Left ventricle myocardium inferior (tissue), 1 donor: Measurements from ENCODE around the gene GPD1L. TPM values are rescaled to one million over a fixed set of nuclear protein-coding genes. Genes with fewer than 3 reads are reported as not detected.

Experiments
- DNase-seq: peaks from one replicate; pipeline ENCODE4 v3.0.0-alpha.2; 2020
- H3K27ac ChIP-seq: fragments of 200-600 bp; replicated peaks from 2 replicates; pipeline ENCODE4 v1.8.0; 2021
- H3K27me3 ChIP-seq: fragments of 200-600 bp; 2 replicates; pipeline ENCODE4 v1.8.0; 2021; ENCODE audit warnings: low read depth
- H3K36me3 ChIP-seq: fragments of 200-600 bp; 2 replicates; pipeline ENCODE4 v1.8.0; 2021
- H3K4me1 ChIP-seq: fragments of 200-600 bp; 2 replicates; pipeline ENCODE4 v1.8.0; 2021
- H3K4me3 ChIP-seq: fragments of 200-600 bp; 2 replicates; pipeline ENCODE4 v1.8.0; 2021; ENCODE audit warnings: mild to moderate bottlenecking, moderate library complexity
- H3K9me3 ChIP-seq: fragments of 200-600 bp; replicated peaks from 2 replicates; pipeline ENCODE4 v1.8.0; 2021
- CTCF ChIP-seq: fragments of 200-600 bp; IDR thresholded peaks from 2 replicates; pipeline ENCODE4 v1.8.0; 2021; ENCODE audit warnings: antibody characterized with exemption, mild to moderate bottlenecking, borderline replicate concordance
- intact Hi-C: fragments of 100-400 bp; cut with micrococcal nuclease; formaldehyde crosslinking; loops from one replicate; pipeline ENCODE4 v1.11.0; 2022
- total RNA-seq: library from RNA; stranded (reverse); fragmentation: NEBNext Ultra II Directional; extraction: Animal tissue kit (Norgen Biotek cat#: 25700); gene quantifications from one replicate; pipeline ENCODE4 v1.2.1, GENCODE V29; 2021
- donor health status: DM: no; HTN: yes; CAD: no; lungs with severe emphysema.

The GPD1L gene
- total RNA-seq, 1 donor from 2014 or later = 437 TPM

- Histone ChIP-seq H3K27me3 (no peaks in the 10 kb centered on the region), H3K4me3 (no peak overlapping the region), H3K27ac (no peak overlapping the region), H3K36me3 (no peaks in the 10 kb centered on the region), H3K4me1 (peaks cover 3% of the 10 kb centered on the region), H3K9me3 (peaks cover 9% of the 10 kb centered on the region)
- intact Hi-C loops = no loop called here
- no peak for DNase-seq
- TF ChIP-seq CTCF = no peak
Observed at GRCh38 chr3:32215185-32215584, 108.8 kb downstream of the GPD1L start.

DNA sequence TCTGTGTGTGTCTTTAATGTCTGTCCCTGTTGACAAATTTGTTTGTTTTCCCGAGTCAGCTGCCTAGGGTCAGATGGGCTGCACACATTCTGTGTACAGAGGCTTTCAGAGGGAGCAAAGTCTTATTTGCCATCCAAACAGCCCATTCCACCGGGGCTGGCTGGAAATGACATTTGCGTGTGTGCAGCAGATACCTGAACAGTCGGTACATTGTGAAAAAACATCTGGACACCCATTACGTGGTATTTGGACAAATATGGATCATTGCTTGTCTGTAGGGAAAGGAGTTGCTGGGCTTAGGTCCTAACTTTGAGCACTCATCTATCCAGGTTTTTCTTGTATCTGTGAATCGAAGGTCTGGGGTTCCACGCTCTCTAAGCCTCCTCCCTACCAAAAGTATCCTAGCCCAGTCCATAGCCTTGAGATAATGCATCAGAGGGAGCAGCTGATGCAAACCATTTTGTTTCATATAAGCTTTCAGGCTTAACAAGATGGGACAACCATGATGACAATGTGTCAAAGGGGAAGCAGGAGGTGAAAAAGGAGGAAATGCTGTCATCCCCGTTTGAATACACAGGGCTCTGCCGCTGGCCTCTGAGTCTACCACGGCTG lies 109.9 kb downstream of the GPD1L start:
- no peak overlapping the region for H3K4me3 ChIP-seq
- peaks cover 3% of the 10 kb centered on the region for H3K4me1 ChIP-seq
- intact Hi-C loops = no loop called here
- H3K36me3 ChIP-seq = no peaks in the 10 kb centered on the region
- peaks cover 9% of the 10 kb centered on the region for H3K9me3 ChIP-seq
- TF ChIP-seq CTCF = no peak
- H3K27ac ChIP-seq = no peak overlapping the region
- no peak for DNase-seq
- no peaks in the 10 kb centered on the region for H3K27me3 ChIP-seq

DNA sequence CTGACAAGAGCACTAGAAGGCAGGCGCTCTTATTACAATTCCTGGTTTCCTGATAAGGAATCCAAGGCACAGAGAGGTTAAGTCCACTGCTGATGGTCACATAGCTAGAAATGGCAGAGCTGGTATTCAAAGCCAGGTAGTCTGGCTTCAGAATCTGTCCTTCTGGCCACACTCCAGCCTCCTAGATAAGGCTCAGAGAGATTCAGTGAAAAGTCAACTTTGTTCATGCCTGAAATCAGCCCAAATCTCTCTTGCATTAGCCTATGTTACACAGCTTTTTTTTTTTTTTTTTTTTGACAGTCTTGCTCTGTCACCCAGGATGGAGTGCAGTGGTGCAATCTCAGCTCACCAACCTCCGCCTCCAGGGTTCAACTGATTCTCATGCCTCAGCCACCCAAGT lies 110.9 kb downstream of the GPD1L start:
- peaks cover 13% of the 10 kb centered on the region for H3K4me1 ChIP-seq
- no peak overlapping the region for H3K27ac ChIP-seq
- no peaks in the 10 kb centered on the region for H3K27me3 ChIP-seq
- intact Hi-C loops = no loop called here
- no peaks in the 10 kb centered on the region for H3K36me3 ChIP-seq
- peaks cover 9% of the 10 kb centered on the region for H3K9me3 ChIP-seq
- no peak overlapping the region for H3K4me3 ChIP-seq
- no peak for TF ChIP-seq CTCF
- no peak for DNase-seq

Other genes with a start within 250 kb of the GPD1L start
- 6.4 TPM for gene OSBPL10, start 125.4 kb upstream of the GPD1L start, total RNA-seq
- 0.08 TPM for gene ZNF860, start 124.9 kb upstream of the GPD1L start, total RNA-seq
- 5.7 TPM for gene CMTM8, start 132.1 kb downstream of the GPD1L start, total RNA-seq